ENCODE data around the gene SLC9A2. TPM values are rescaled to one million over a fixed set of nuclear protein-coding genes. Genes with fewer than 3 reads are reported as not detected.
A peak's percentile ranks its signal among the peaks of the same experiment; 100 is the strongest.

Gene SLC9A2
- total and polyA plus RNA-seq, 10 of the 15 experiments (the other 5 are each of a cell fraction or from before 2014, with no cell fraction given), result 0.13 to 1.2 (median 0.79) TPM

GRCh38 chr2:102736410-102737409 is 117.4 kb downstream of the SLC9A2 start (continued):
- peak; percentile 70; the same call in 1 of the 2 replicates for TF ChIP-seq POLR2AphosphoS5 (IDR thresholded peaks at IDR 0.05; ENCODE audit: low read length)
- TF ChIP-seq YBX1 (IDR thresholded peaks at IDR 0.05), result no peak
- TF ChIP-seq ESRRA (IDR thresholded peaks at IDR 0.05; ENCODE audit: low read length), result no peak
- peak; percentile 69; the same call in 1 of the 2 replicates for TF ChIP-seq POLR2AphosphoS2 (IDR thresholded peaks at IDR 0.05; ENCODE audit: low read depth, low read length)
- TF ChIP-seq LARP7 (IDR thresholded peaks at IDR 0.05), result 0 out of 2 replicates have a peak, but pooled peaks have one; percentile 61
- no peak for TF ChIP-seq TCF7 (IDR thresholded peaks at IDR 0.05; ENCODE audit: borderline replicate concordance)
- TF ChIP-seq NRF1 (conservative IDR thresholded peaks at IDR 0.05; ENCODE audit: low read depth, low read length), result peak; percentile 84
- no peak for TF ChIP-seq RUNX3 (IDR thresholded peaks at IDR 0.05; ENCODE audit: low read length)
- no peak; the same call in 1 of the 2 replicates for TF ChIP-seq SMAD5 (IDR thresholded peaks at IDR 0.05; ENCODE audit: low read depth)
- TF ChIP-seq MXI1 (IDR thresholded peaks at IDR 0.05; ENCODE audit: low read depth, low read length), result peak; percentile 56; the same call in 1 of the 2 replicates
- TF ChIP-seq, protein P1, sequence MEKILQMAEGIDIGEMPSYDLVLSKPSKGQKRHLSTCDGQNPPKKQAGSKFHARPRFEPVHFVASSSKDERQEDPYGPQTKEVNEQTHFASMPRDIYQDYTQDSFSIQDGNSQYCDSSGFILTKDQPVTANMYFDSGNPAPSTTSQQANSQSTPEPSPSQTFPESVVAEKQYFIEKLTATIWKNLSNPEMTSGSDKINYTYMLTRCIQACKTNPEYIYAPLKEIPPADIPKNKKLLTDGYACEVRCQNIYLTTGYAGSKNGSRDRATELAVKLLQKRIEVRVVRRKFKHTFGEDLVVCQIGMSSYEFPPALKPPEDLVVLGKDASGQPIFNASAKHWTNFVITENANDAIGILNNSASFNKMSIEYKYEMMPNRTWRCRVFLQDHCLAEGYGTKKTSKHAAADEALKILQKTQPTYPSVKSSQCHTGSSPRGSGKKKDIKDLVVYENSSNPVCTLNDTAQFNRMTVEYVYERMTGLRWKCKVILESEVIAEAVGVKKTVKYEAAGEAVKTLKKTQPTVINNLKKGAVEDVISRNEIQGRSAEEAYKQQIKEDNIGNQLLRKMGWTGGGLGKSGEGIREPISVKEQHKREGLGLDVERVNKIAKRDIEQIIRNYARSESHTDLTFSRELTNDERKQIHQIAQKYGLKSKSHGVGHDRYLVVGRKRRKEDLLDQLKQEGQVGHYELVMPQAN (conservative IDR thresholded peaks at IDR 0.05), result peak; percentile 29; the same call in 1 of the 2 replicates
- no peak for TF ChIP-seq MYB (IDR thresholded peaks at IDR 0.05; ENCODE audit: borderline replicate concordance, low read depth, low read length)
- peak; percentile 88 for TF ChIP-seq IKZF1 (conservative IDR thresholded peaks at IDR 0.05)
- TF ChIP-seq, protein P2, sequence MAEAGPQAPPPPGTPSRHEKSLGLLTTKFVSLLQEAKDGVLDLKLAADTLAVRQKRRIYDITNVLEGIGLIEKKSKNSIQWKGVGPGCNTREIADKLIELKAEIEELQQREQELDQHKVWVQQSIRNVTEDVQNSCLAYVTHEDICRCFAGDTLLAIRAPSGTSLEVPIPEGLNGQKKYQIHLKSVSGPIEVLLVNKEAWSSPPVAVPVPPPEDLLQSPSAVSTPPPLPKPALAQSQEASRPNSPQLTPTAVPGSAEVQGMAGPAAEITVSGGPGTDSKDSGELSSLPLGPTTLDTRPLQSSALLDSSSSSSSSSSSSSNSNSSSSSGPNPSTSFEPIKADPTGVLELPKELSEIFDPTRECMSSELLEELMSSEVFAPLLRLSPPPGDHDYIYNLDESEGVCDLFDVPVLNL (IDR thresholded peaks at IDR 0.05; ENCODE audit: low read depth, low read length), result no peak
- TF ChIP-seq JUNB (IDR thresholded peaks at IDR 0.05), result no peak
- peak; percentile 74; the same call in 1 of the 2 replicates for TF ChIP-seq BACH1 (IDR thresholded peaks at IDR 0.05; ENCODE audit: borderline replicate concordance)
- TF ChIP-seq PAX5 (IDR thresholded peaks at IDR 0.05; ENCODE audit: borderline replicate concordance, low read depth, low read length), result peak; percentile 28; the same call in 1 of the 2 replicates
- TF ChIP-seq ZBED1 (IDR thresholded peaks at IDR 0.05; ENCODE audit: borderline replicate concordance), result 0 out of 2 replicates have a peak, but pooled peaks have one; percentile 2
- TF ChIP-seq GATAD2B (conservative IDR thresholded peaks at IDR 0.05; ENCODE audit: low read depth), result peak; percentile 80
- TF ChIP-seq MTA2 (IDR thresholded peaks at IDR 0.05; ENCODE audit: low read depth), result no peak
- TF ChIP-seq, protein P3, sequence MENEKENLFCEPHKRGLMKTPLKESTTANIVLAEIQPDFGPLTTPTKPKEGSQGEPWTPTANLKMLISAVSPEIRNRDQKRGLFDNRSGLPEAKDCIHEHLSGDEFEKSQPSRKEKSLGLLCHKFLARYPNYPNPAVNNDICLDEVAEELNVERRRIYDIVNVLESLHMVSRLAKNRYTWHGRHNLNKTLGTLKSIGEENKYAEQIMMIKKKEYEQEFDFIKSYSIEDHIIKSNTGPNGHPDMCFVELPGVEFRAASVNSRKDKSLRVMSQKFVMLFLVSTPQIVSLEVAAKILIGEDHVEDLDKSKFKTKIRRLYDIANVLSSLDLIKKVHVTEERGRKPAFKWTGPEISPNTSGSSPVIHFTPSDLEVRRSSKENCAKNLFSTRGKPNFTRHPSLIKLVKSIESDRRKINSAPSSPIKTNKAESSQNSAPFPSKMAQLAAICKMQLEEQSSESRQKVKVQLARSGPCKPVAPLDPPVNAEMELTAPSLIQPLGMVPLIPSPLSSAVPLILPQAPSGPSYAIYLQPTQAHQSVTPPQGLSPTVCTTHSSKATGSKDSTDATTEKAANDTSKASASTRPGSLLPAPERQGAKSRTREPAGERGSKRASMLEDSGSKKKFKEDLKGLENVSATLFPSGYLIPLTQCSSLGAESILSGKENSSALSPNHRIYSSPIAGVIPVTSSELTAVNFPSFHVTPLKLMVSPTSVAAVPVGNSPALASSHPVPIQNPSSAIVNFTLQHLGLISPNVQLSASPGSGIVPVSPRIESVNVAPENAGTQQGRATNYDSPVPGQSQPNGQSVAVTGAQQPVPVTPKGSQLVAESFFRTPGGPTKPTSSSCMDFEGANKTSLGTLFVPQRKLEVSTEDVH (IDR thresholded peaks at IDR 0.05; ENCODE audit: low read depth, partially characterized antibody), result no peak
- no peak for TF ChIP-seq MTA3 (IDR thresholded peaks at IDR 0.05; ENCODE audit: borderline replicate concordance, low read length)
- TF ChIP-seq IKZF2 (IDR thresholded peaks at IDR 0.05), result no peak
- TF ChIP-seq CHD2 (IDR thresholded peaks at IDR 0.05; ENCODE audit: borderline replicate concordance, low read depth, low read length), result 0 out of 2 replicates have a peak, but pooled peaks have one; percentile 9

Data from GM12878 (cell line).